HG03159 (cell line): ENCODE measurements around the gene DUSP19.
"Not testable (repeated sequence)": the region's sequence is repeated elsewhere in the genome, so short reads cannot be mapped to it uniquely, and the experiment has no call there.

ENCODE experiments used
- ATAC-seq: cut with Tn5 transposase; IDR thresholded peaks from one replicate; pipeline ENCODE4 v1.9.1; 2021; ENCODE audit warnings: mild to moderate bottlenecking, moderate library complexity; ENCODE audit not compliant: unreplicated experiment

The DUSP19 gene, protein sequence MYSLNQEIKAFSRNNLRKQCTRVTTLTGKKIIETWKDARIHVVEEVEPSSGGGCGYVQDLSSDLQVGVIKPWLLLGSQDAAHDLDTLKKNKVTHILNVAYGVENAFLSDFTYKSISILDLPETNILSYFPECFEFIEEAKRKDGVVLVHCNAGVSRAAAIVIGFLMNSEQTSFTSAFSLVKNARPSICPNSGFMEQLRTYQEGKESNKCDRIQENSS

DNA sequence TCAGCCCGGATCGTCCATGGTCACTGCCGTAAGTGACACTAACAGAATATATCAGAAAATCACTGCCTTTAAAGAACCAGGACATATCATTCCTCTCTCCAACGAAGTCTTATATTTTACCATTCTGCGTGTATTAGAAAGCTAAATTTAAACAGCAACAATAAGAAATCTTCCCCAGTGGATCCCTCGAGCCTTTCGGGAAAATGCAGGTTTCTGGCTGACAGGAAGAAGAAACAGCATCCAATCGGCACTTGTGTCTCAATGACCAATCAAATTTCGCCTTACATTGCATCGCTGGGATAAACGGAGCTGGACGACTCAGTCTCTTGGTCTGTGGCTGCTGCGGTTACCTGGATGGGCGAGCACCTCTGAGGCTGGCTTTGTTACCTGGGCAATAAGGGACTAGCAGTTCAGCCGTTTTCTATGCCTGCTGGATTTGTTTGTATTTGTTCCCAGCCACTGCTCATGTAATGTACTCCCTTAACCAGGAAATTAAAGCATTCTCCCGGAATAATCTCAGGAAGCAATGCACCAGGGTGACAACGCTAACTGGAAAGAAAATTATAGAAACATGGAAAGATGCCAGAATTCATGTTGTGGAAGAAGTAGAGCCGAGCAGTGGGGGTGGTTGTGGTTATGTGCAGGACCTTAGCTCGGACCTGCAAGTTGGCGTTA, at the start of gene DUSP19:
Gene DUSP19 (plus strand): TSS at position 284 of the 675 bp plus-strand sequence. CDS start 187 bp downstream, at position 471.
- ATAC-seq, result peak; percentile 81

DNA sequence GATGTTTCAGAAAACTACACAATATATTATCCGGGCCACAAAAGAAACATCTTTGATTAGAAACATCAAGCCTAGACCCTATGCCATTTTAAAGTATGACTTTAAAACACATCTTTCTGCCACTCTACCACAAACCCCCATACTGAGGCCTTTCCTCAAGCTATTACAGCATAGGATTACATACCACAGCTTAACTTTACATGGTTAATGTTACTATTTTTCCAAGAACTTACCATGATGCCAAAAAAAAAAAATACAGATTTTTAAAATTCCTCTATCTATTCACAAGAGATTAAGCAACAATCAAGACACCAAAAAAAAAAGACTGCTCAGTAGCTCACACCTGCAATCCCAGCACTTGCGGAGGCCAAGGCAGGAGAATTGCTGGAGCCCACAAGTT, 49.3 kb upstream of the DUSP19 start:
- ATAC-seq, result no peak

DNA sequence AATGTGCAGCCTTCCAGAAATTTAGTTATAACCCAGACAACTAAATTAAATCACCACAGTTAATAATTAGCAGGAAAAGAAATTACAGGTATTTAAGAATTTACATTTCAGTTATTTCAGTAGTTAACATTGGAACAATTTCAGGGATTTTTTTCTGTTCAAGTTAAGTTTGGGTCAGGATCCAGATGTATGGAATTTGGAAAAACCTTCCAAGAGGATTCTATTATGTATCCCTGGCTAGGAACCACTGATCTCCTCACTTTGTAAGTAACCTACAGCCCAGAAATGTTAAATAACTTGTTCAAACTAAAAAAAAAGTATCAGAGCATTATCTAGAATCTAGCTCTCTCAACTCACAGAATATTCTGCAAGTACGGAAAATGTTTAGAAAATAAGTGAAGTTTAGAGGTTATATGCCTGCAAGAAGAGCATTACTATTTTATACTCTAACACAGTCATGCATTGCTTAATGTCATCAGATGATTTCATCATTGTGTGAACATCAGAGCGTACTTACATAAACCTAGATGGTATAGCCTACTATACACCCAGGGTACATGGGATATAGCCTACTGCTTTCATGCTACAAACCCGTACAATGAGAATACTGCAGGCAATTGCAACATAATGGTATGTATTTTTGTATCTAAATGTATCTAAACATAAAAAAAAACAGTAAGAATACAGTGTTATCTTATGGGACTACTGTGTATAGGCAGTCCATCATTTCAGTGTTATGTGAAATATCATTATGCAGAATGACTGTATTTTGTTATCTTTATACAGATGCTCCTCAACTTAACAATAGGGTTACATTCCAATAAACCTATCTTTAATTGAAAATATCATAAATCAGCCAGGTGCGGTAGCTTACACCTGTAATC, 46.4 kb upstream of the DUSP19 start:
- ATAC-seq, result no peak

DNA sequence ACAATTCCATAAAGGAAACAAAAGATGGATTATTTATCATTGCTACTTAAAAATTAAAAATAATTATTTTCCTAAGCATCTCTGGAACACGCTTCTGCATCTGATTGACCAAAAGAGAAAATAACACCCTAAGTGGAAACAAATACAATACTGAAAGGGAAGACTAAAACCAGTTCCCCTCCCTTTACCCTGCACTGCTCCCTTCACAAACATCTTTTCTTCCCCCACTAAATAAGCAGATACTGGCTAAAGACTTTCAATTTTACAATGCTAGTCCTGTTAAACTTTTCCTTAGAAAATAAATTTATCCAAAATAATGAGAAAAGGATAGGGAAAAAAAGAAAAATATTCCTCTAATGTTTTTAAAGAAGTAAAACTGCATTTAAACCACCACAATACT, 44.6 kb upstream of the DUSP19 start:
- no peak for ATAC-seq

DNA sequence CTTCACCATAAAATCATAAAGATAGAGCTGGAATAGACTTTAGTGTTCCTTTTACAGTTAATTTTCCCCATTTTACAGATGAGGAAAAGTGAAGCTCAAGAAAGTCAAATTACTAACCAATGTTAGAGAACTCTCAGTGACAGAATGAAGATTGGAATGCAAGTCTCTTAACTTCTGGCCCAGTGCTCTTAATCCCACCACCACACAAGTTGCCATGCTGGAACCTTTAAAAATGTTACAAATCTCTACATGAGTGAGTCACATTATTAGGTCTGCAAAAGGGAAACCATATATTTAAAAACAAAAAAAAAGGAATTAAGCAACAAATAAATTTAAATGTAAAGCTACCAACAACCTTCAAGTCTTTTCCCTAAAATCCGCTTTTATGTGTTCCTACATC, 43.7 kb upstream of the DUSP19 start:
- ATAC-seq, result no peak

DNA sequence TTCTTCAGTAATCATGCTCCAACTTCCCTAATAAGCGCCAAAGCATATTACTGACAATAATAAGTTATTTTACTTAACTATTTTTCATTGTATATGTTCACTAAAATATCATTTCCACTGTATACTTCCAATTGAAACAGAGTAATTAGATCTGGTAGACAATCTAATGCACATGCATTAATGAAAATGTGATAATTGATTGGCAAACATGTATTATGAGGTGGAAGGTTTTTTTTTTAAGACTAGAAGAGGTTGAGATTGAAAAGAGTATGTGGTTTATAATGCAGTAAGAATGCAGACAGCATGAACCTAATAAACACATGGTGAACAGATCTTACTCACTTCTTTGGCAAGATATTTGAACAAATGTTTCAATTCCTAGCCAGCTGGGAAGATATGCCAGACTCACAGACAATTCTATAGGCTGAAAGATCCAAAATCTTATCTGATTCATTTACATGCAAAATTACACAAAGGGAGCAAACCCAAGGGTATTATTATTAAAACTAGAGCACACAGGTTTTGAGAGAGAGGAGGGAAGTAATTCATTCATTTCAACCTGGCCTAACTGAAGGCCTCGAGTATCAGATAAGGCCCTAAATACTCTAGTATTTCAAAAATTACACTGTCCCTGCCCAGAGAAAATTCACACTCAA, 43.1 kb upstream of the DUSP19 start:
- no peak for ATAC-seq

DNA sequence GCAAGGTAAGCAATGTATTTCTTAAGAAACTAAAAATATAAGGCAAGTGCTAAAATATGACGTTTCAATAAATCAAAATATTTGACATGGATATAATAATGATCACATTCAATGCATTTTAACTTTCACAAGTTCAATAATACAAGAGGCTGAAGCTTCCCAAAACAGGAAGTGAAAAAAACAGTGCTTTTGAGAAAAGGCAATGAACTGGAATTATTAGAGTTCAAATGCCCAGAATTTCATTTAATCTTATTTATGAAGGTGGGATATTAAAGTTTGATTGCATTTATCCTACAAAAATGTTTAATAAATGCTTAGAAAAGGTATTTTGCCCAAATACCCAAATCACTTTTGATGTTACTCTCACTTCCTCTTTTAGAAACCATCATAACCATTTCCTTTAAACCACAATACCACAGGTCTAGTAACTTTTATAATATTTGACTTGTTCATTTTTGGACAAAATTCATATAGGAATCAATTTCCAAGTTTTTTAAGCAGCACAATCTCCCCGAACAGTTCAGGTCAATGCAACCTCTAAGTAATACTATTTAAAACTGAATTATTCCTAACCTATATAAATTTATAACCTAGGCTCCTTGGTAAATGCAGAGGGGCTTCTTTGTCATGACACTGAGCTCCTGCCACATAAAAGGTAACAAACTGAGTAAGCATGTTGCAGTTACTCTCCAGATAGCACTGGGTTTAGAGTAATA, 42.4 kb upstream of the DUSP19 start:
- peak; percentile 56 for ATAC-seq

DNA sequence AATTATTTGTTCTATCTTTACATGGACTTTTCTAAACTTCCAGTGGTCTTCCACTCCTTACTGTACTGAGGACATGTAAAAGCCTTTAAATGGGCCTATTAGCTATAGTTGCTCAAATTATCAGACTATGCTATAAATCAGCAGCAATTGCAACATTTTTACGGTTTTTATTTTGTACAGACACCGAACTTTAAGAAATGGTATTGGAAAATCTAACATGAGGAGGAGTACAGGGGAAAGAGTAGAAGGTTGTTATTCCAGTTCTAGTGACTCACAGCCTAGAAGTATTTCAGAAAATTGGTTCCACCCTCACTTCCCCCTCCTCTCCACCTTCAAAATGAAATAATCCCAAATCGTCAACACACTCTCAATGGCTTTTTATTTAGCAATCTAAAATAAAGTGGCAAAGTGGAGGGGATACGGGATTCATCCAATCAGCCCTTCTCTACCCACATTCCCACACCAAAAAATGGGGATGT, 41.4 kb upstream of the DUSP19 start:
- ATAC-seq, result no peak

DNA sequence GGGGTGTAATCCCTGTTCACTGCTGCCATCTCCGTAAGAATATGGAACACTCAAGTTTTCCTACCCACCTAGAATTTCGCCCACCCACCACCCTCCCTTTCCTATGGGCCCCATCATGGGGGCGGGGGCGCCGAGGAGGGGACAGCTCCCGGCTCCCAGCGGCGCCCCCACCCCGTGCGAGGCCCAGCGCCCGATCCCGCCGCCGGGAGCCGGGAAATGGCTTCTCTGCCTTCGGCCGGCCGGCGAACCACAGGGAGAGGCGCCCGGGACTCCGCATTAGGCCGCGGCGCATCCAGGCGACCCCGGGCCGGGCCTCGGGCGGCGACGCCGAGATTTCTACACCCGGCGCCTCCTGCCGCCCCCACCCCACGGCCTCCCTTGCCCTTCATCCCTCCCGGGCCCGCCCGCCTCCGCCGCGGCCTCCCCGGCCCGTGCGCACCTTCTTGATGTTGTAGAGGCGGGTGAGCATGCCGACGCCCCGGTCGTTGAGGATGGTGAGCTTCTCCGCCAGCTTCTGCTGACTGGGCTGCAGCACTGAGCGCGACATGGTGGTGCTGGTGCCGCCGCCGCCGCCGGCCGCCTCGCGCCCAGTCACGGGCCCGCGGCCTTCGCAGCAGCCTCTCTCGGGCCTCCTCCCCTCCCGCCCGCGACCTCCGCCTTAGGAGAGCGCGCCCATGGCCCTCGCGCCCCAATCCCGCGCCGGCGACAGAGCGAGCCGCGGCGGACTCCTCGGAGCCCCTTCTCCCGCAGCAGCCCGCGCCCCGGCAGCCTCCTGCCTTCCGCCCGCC, 40.8 kb upstream of the DUSP19 start:
- peak; percentile 44 for ATAC-seq

DNA sequence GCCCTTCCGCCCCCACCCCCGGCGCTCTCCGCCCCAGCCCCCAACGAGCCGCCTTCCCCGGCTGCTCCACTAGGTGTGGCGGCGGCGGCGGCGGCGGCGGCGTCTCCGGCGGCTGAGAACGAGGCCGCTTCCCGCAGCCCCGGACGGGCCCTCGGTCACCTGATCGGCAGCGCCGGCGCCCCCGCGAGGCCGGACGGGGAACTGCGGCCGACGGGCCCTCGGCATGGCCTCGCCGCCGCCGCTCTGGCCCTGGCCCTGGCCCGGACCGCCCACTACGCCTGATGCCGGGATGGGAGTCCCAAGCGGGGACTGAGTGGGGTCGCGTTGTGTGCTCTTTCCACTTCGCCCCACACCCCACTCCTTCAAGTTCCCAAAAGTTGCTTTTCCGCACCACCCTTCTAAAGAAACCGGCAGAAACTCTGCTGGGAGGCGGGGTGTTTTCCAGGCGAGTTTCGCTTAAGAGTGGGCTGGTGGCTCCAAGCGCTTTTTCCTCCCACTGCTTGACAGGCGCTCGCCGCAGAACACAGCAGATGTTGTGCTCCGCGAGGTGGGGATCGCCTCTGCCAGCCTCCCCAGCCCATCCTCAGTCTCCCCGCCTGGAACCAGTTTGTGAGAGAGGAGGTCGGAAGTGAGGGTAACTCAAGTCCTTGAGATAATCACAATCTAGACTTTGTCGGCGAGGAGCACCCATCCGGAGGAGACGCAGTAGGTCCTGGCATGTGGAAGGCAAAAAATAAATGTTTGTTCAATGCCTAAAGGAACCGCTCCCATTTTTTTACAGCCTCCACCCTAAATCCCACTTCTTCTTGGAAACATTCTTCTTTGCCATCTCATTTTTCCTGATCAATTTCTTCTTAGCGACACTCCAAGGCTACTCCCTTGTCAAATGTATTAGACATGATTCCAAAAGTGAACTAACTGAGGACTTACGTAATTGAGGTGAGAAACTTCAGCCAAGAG, 39.9 kb upstream of the DUSP19 start, which contains the start of gene NCKAP1:
Gene NCKAP1 (minus strand): TSS at position 117 of the 960 bp plus-strand sequence. CDS start 358 bp downstream, outside the sequence.
- peak; percentile 71 for ATAC-seq

DNA sequence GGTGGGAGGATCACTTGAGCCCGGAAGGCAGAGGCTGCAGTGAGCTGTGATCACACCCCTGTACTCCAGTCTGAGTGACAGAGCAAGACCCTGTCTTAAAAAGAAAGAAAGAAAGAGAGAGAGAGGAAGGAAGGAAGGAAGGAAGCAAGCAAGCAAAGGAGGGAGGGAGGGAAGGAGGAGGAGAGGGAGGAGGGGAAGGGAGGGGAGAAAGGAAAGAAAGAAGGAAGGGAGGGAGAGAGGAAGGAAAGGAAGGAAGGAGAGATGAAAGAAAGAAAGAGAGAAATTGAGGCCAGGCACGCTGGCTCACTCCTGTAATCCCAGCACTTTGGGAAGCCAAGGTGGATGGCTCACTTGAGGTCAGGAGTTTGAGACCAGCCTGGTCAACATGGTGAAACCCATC, 37.9 kb upstream of the DUSP19 start:
- ATAC-seq, result no peak

DNA sequence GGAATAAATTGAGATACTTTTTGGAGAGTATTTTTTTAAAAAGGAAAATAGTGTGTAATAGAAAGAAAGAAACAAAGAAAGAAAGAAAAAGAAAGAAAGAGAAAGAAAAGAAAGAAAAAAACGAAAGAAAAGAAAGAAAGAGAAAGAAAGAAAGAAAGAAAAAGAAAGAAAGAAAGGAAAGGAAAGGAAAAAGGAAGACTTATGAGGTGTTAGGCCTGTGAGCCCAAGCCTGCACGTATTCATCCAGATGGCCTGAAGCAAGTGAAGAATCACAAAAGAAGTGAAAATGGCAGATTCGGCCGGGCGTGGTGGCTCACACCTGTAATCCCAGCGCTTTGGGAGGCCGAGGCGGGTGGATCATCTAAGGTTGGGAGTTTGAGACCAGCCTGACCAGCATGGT, 35.0 kb upstream of the DUSP19 start:
- not testable (repeated sequence) for ATAC-seq

DNA sequence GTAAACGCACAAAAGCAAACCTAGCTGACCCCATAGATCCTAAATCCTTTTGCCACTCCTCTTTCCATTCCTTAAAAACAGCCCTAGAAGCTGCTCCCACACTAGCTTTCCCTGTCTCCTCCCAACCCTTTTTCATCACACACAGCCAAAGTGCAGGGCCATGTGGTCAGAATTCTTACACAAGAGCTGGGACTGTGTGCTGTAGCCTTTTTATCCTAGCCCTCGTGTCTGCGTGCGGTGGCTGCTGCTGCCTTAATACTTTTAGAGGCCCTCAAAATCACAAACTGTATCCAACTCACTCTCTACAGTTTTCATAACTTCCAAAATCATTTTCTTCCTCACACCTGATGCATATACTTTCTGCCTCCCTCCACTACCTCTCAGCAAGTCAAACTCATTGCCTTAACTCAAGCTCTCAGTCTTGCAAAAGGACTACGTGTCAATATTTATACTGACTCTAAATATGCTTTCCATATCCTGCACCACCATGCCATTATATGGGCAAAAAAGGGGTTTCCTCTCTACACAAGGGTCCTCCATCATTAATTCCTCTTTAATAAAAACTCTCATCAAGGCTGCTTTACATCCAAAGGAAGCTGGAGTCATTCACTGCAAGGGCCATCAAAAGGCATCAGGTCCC, 30.9 kb upstream of the DUSP19 start:
- not testable (repeated sequence) for ATAC-seq

DNA sequence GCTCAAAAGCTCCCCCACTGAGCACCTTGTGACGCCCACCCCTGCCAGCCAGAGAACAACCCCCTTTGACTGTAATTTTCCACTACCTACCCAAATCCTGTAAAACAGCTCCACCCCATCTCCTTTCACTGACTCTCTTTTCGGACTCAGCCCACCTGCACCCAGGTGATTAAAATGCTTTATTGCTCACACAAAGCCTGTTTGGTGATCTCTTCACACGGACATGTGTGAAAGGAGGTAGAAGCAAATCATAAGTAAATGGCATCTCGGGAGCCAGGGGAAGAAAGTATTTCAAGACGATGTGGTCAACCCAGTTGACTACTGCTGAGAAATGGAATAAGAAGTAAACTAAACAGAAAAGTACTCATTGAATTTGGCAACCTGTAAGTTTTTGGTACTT, 29.1 kb upstream of the DUSP19 start:
- ATAC-seq, result no peak

DNA sequence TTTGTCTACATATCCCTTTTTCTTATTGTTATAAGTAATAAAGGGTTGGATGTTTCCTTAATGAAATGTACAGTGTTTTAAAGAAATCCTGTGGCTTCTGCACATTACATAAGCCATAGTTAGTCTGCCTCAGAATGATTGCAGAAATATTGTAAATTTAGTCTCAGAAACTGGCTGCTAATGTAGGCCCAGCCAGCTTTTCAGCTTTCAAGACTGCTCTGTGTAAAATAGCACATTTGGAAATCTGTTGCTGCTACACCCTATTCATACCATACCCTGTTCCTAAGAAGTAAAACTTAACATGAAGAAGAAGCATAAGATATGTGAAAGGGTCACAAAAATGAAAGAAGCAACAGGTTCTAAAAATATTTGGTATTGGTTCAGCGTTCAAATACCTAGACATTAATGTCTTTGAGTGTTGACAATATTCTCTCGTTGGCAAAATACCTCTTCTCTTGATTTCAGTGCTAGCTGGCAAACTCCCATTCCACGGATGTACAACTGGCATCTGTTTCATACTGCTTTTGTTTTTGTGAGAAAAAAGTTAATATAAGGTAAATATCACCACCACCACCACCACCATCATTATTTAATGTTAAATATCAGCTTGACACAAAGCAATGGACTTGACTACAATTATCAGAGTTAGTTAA, 21.1 kb upstream of the DUSP19 start:
- peak; percentile 54 for ATAC-seq

DNA sequence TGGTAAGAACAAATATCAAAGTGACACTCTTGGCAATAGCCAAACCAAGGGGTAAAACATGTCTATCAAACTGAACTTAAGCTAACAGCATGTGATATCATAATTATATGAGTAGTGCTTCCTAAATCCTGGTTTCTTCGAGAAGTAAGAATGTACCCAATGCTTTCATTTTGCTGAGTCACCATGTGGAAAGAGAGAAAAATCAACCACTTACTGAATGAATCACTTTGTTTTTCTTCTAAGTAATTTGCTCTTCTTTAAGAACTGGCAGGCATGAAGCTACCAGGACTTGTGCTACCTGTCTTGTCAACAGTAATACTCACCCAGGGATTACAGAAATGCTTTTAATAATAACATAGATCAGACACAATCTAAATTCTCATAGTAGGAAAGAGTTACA, 19.0 kb upstream of the DUSP19 start:
- no peak for ATAC-seq

DNA sequence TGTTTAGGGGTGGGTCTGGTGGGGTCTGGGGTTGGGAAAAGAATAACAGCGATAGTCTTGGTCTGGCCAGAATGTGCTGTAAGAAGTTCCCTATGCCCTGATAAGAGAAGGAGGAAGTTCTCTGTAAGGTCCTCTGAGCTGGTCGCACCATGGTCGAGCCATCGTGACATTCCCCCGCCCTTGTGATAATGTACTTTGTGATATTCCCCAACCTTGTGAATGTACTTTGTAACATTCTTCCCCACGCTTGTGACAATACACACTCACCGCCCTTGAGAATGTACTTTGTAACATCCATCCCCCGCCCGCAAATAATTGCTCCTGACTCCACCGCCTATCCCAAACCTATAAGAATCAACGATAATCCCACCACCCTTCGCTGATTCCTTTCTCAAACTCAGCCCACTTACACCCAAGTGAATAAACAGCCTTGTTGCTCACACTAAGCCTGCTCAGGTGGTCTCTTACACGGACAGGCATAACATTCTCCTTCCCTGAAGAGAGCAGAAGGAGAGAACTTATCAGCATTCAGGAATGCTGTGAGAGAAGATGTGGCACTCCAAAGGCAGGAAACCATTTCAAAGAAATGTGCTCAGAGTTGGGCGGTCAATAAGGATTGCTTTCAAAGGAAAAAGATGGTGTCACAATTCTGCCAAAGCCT, 17.8 kb upstream of the DUSP19 start:
- no peak for ATAC-seq
